ENCODE measurements around the gene HMCES. TPM values are rescaled to one million over a fixed set of nuclear protein-coding genes. Genes with fewer than 3 reads are reported as not detected.

Gene HMCES
- total RNA-seq, 1 donor from 2014 or later, result 27.9 TPM

GRCh38 chr3:129304146-129304961 is 25.7 kb downstream of the HMCES start:
- DNase-seq (ENCODE audit: low read depth, low spot score), result no peak

DNA sequence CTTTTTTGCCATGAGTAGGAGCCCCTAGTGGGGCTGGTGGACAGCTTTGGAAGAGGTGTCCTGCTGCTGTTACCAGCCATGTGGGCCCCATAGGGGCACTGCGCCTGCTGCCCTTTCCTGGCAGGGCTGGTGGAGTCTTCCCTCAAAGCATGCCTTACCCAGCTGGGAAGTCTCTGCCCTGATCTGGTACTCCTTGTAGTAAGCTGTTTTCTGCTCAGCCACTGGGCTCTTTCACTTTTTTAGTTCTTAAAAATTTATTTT is 26.2 kb downstream of the HMCES start:
- no peak for DNase-seq (ENCODE audit: low read depth, low spot score)

- peak; percentile 44 for DNase-seq (ENCODE audit: low read depth, low spot score)
Measured at GRCh38 chr3:129305592-129306091, 27.0 kb downstream of the HMCES start.

DNA sequence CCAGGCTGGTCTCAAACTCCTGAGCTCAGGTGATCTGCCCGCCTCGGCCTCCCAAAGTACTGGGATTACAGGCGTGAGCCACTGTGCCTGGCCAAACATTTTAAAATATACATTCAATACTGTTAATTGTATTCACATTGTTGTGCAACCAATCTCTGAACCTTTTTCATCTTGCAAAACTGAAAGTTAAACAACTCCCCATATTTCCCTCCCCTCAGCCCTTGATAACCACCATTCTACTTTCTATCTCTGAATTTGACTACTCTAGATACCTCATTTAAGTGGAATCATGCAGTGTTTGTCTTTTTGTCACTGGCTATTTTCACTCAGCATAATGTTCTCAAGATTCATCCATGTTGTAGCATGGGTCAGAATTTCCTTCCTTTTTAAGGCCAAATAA is 30.0 kb downstream of the HMCES start:
- no peak for DNase-seq (ENCODE audit: low read depth, low spot score)

GRCh38 chr3:129310111-129311011 is 31.7 kb downstream of the HMCES start:
- DNase-seq (ENCODE audit: low read depth, low spot score), result no peak

DNA sequence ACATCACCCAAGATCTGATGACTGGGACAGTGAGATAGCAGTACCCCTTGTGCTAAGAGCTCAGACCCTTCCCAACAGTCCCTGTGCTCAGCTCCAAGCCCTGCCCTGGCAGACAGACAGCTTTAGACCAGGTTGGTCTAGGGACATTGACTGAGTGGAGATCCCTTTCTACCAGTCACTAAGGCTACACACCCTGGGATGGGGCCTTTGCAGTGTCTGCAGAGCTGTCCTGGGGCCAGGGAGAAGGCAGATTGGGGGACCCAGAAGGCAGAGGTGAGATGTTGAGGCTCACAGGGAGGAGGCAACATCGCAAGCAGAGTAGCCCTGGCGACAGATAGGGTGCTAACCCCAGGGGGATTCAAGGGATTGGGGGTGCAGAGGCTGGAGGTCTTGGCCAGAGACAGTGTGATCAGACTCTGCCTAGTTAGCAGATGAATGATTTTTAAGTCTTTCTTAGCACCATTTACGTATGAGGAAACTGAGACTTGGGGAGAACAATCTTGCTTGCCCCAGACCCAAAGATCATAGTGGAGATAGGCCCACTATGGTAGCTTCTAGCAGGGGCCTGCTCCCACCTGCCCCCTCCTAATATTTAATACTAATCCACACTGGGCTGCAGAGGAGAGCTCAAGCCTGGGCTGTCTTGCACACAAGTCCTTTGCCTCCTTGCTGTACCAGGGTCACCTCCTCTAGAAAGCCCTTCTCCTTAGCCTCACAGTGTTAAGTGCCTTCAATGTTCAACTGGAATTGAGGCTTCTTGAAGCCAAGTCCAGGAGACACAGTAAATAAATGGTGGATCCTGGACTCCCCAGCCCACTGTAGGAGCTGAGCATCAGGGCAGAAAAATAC is 32.6 kb downstream of the HMCES start:
- DNase-seq (ENCODE audit: low read depth, low spot score), result no peak

DNA sequence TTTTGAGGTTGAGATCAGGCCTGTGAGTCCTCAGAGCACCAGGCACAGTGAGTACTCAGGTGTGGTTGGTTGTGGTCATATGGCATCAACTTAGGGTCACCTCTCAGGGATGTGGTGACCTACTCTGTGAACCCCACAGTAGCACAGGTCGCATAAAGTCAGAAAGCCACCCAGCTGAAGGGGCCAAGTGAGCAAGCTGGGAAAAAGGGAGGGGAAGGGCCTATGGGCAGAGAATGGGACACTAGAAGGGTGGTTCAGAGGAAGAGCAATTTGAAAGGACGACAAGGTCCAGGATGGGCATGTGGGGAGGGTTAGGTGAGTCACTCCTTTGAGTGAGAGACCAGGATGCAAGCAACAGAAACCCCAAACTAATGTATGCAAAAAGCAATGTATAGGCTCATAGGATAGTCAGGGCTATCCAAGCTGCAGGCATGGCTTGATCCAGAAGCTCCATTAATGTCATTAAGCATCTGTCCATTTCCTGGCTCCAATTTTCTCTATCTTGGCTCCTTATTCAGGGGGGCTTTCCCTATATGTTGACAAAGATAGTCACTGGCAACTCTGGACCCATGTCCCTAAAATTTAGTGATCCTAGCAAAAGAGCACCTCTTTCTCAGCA is 33.5 kb downstream of the HMCES start:
- DNase-seq (ENCODE audit: low read depth, low spot score), result no peak

GRCh38 chr3:129312671-129313414 is 34.2 kb downstream of the HMCES start:
- DNase-seq (ENCODE audit: low read depth, low spot score), result no peak

GRCh38 chr3:129313415-129313664 is 34.7 kb downstream of the HMCES start:
- DNase-seq (ENCODE audit: low read depth, low spot score), result no peak

- DNase-seq (ENCODE audit: low read depth, low spot score), result no peak
Measured at GRCh38 chr3:129313665-129314385, 35.2 kb downstream of the HMCES start.

DNA sequence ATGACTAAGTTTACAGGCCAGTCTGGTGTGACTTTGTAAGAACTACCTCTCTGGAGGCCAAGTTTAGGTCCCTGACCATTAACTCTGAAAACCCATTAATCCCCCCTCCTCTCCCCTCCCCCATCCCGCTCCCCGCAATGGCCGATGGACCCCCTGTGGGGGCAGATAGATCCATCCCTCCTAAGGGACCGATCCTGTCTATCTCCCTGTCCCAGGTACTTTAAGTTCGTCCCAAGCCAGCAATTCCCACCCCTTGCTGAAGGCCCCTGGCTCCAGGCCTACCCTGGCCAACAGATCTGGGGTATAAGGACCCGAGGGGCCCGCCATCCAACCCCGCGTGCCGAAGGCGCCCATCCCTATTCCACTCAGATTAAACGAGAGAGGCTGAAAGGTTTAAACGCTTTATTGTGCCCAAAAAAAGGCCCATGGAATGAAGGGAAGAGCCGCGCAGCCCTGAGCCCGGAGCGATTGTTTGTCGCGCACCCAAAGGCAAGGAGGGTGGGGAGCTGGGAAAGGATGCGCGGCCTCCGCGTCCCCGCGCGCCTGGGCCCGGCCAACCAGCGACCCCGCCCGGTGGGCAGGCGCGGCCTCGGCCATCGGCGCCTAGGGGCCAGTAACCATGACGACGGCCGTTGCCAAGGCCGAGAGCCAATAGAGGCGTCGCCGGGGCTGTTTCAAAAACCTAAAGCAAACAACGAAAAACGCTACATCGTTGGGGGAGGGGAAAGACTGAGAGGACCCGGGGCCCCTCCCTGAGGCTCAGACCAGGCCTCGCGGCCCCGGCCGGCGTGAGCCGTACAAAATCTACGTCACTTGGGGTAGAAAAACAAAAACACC is 35.9 kb downstream of the HMCES start:
- peak; percentile 32 for DNase-seq (ENCODE audit: low read depth, low spot score)

- DNase-seq (ENCODE audit: low read depth, low spot score), result no peak
Measured at GRCh38 chr3:129315223-129315997, 36.7 kb downstream of the HMCES start.

DNA sequence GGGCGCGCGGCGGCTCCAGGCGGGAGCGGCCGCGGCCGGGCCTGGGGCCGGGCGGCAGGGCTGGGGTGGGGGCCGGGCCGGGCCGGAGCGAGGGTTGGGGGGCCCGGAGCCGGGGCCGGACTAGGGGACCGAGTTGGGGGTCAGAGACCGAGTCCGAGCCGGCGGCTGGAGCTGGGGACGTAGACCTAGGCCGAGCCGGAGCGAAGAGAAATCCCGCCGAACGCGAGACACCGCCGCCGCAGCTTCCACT is 37.3 kb downstream of the HMCES start:
- DNase-seq (ENCODE audit: low read depth, low spot score), result no peak

GRCh38 chr3:129316248-129317013 is 37.8 kb downstream of the HMCES start:
- DNase-seq (ENCODE audit: low read depth, low spot score), result no peak

DNA sequence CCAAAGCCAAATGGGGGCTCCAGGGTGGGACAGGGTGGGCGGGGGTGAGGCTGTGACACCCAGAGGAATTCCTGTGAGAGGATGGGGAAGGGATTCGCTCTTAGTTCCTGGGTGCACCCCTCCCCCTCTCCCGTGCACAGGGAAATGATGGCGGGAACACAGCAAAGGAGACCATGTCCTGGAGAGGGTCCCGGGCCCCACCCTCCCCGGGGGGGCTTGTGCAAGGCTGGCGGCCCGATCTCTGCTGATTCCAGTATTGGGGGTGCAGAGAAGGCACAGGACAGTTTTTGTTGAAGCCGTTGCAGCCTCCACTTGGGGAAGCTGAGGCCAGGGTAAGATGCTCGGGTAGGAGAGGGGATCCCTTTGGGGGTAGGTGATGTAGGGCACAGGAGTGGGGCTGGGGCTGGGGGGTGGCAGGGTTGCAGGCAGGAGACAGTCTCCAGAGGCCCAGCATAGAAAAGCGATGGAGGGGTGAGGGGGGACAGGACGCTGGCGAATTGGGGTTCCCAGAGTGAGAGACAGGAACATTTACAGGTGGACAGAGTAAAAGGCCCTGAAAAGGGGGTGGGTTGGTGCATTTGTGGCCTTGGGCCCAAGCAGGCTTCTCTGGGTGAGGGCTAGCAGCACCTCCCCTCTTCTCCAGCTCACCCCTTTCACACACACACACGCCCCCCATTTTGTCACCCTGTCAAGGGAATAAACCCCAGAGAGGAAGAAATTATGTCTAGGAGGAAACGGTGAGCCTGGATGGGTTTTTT is 38.5 kb downstream of the HMCES start:
- DNase-seq (ENCODE audit: low read depth, low spot score), result no peak

GRCh38 chr3:129317848-129318247 is 39.2 kb downstream of the HMCES start:
- DNase-seq (ENCODE audit: low read depth, low spot score), result no peak

- no peak for DNase-seq (ENCODE audit: low read depth, low spot score)
Measured at GRCh38 chr3:129318921-129319320, 40.3 kb downstream of the HMCES start.
